OCI-M1 (cell line): ENCODE data around the gene MESP1.
A peak's percentile ranks its signal among the peaks of the same experiment; 100 is the strongest.

Source experiments
- DNase-seq: peaks from one replicate; lab custom pipeline; 2025; lab: John Stamatoyannopoulos, UW

Gene MESP1

GRCh38 chr15:89781055-89781454, 30.0 kb upstream of the MESP1 start:
- DNase-seq: peak; percentile 3

- no peak for DNase-seq
Measured at GRCh38 chr15:89780601-89781000, 29.6 kb upstream of the MESP1 start.

GRCh38 chr15:89778861-89779260, 27.8 kb upstream of the MESP1 start:
- DNase-seq: no peak

GRCh38 chr15:89777782-89778380, 26.8 kb upstream of the MESP1 start:
- no peak for DNase-seq

GRCh38 chr15:89777073-89777751, 26.2 kb upstream of the MESP1 start:
- no peak for DNase-seq

- DNase-seq: peak; percentile 92
Measured at GRCh38 chr15:89776274-89777072, 25.4 kb upstream of the MESP1 start, which contains the start of gene MESP2. TSS of gene MESP2 (plus strand) at chr15:89776332. CDS start at chr15:89776358, 26 bp downstream.

GRCh38 chr15:89775815-89776214, 24.8 kb upstream of the MESP1 start:
- DNase-seq: no peak

GRCh38 chr15:89774492-89774891, 23.4 kb upstream of the MESP1 start:
- DNase-seq: no peak

- DNase-seq: no peak
Measured at GRCh38 chr15:89772932-89773583, 22.0 kb upstream of the MESP1 start.

GRCh38 chr15:89770041-89770440, 19.0 kb upstream of the MESP1 start:
- DNase-seq: no peak

- DNase-seq: peak; percentile 8
Measured at GRCh38 chr15:89769366-89769765, 18.3 kb upstream of the MESP1 start.

- DNase-seq: no peak
Measured at GRCh38 chr15:89768071-89768500, 17.0 kb upstream of the MESP1 start.

- DNase-seq: no peak
Measured at GRCh38 chr15:89767411-89767915, 16.4 kb upstream of the MESP1 start.

GRCh38 chr15:89766357-89767311, 15.6 kb upstream of the MESP1 start:
- DNase-seq: no peak

- DNase-seq: no peak
Measured at GRCh38 chr15:89765694-89766093, 14.6 kb upstream of the MESP1 start.

GRCh38 chr15:89761929-89762328, 10.9 kb upstream of the MESP1 start:
- DNase-seq: no peak

GRCh38 chr15:89761009-89761831, 10.2 kb upstream of the MESP1 start:
- DNase-seq: no peak

- peak; percentile 94 for DNase-seq
Measured at GRCh38 chr15:89760303-89761008, 9.4 kb upstream of the MESP1 start.

GRCh38 chr15:89759835-89760234, 8.8 kb upstream of the MESP1 start:
- DNase-seq: no peak
